ENCODE measurements around the gene MAGEA4.

DNA sequence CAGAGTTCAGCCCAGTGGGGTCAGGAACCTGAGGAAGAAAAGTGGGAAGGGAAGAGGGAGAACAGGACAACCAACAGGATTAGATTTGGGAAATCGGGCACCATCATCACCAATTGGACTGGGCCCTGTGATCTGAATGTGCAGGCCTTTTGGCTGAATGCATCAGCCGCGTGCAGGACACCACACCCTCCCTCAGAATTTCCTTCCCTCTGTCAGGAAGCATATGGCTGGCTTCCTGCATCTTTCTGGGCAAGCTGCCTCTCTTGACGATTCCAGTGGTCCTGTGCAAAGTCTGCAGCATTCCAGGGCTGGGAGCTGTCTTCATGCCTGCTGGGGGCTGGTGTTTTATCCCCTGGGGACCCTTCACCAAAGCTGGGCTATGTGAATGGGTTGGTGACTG, 16.4 kb downstream of the MAGEA4 start:
- TF ChIP-seq CTCF (IDR thresholded peaks at IDR 0.05) (no peak), POLR2A (IDR thresholded peaks at IDR 0.05) (no peak)

Data from suprapubic skin (tissue), 3 donors.